OCI-LY7 (cell line): ENCODE measurements around the gene EIF4G1. TPM values are rescaled to one million over a fixed set of nuclear protein-coding genes. Genes with fewer than 3 reads are reported as not detected.

Experiments
- BruUV-seq: library from RNA; stranded (reverse); fragments of 400-500 nt; replicated peaks from 2 replicates; lab custom pipeline; 2021; lab: Mats Ljungman, UMichigan
- CTCF ChIA-PET: fragments of 300-600 bp; sonication (Branson Sonifier 250); formaldehyde crosslinking; loops from one replicate; lab custom pipeline; 2022; ENCODE audit warnings: antibody characterized with exemption; ENCODE audit not compliant: unreplicated experiment; lab: Charles Lee
- POLR2A ChIA-PET: fragments of 300-600 bp; sonication (Branson Sonifier 250); formaldehyde crosslinking; loops from one replicate; lab custom pipeline; 2022; ENCODE audit warnings: antibody characterized with exemption; lab: Charles Lee
- DNase-seq: peaks from one replicate; pipeline ENCODE4 v3.0.0-alpha.2; 2015; ENCODE audit warnings: low spot score
- H2AFZ ChIP-seq: fragments of 200-600 bp; sonication (generic), shearing (Covaris generic); 2 replicates; pipeline ENCODE4 v1.6.1; 2014; ENCODE audit warnings: mild to moderate bottlenecking, antibody characterized with exemption, low read length, moderate library complexity
- H3K27ac ChIP-seq: fragments of 200-600 bp; sonication (generic); 2 replicates; pipeline ENCODE4 v1.5.1; 2014; ENCODE audit warnings: mixed run types, low read depth, mild to moderate bottlenecking, moderate library complexity, low read length, inconsistent platforms; ENCODE audit not compliant: poor library complexity, severe bottlenecking
- H3K36me3 ChIP-seq: fragments of 200-600 bp; sonication (generic); 2 replicates; pipeline ENCODE4 v1.6.1; 2014; ENCODE audit warnings: mild to moderate bottlenecking, antibody characterized with exemption, low read length, moderate library complexity, mixed read lengths; ENCODE audit not compliant: insufficient read depth
- H3K4me1 ChIP-seq: fragments of 200-600 bp; sonication (generic); 2 replicates; pipeline ENCODE4 v1.5.1; 2014; ENCODE audit warnings: mild to moderate bottlenecking, low read length; ENCODE audit not compliant: insufficient read depth, poor library complexity, severe bottlenecking
- H3K4me2 ChIP-seq: fragments of 200-600 bp; sonication (generic); 2 replicates; pipeline ENCODE4 v1.6.1; 2014; ENCODE audit warnings: mild to moderate bottlenecking, low read length
- H3K4me3 ChIP-seq: fragments of 200-600 bp; sonication (generic); 2 replicates; pipeline ENCODE4 v1.5.1; 2014; ENCODE audit warnings: mild to moderate bottlenecking, low read depth, low read length; ENCODE audit not compliant: poor library complexity, severe bottlenecking
- H3K79me2 ChIP-seq: fragments of 200-600 bp; sonication (generic); 2 replicates; pipeline ENCODE4 v1.6.1; 2016; ENCODE audit warnings: low read depth, mild to moderate bottlenecking, low read length, moderate library complexity, mixed read lengths; ENCODE audit not compliant: insufficient read depth
- H3K9me2 ChIP-seq: fragments of 200-600 bp; sonication (generic); 2 replicates; pipeline ENCODE4 v1.6.1; 2016; ENCODE audit warnings: mild to moderate bottlenecking, low read length, mixed read lengths; ENCODE audit not compliant: insufficient read depth
- H3K9me3 ChIP-seq: fragments of 200-600 bp; sonication (generic); 2 replicates; pipeline ENCODE4 v1.6.1; 2014; ENCODE audit warnings: mild to moderate bottlenecking, mixed run types, low read length, mixed read lengths
- H4K20me1 ChIP-seq: fragments of 200-600 bp; sonication (generic); 2 replicates; pipeline ENCODE4 v1.6.1; 2014; ENCODE audit warnings: mild to moderate bottlenecking, antibody characterized with exemption, low read length, moderate library complexity, mixed read lengths; ENCODE audit not compliant: insufficient read depth
- CTCF ChIP-seq: fragments of 200-600 bp; sonication (generic); conservative IDR thresholded peaks from 2 replicates; pipeline ENCODE4 v1.5.1; 2014; ENCODE audit warnings: mild to moderate bottlenecking, antibody characterized with exemption, low read length, moderate library complexity, mixed read lengths
- EZH2phosphoT487 ChIP-seq: fragments of 200-600 bp; sonication (generic); IDR thresholded peaks from 2 replicates; pipeline ENCODE4 v1.6.1; 2018; ENCODE audit warnings: low read depth, borderline replicate concordance, mild to moderate bottlenecking, mixed run types, antibody characterized with exemption, low read length, moderate library complexity, mixed read lengths
- intact Hi-C: fragments of 100-400 bp; cut with micrococcal nuclease; formaldehyde crosslinking; loops from one replicate; pipeline ENCODE4 v1.10.0; 2022; ENCODE audit not compliant: unreplicated experiment
- total RNA-seq, 2 experiments: library from RNA; depleted of rRNA in 1 of 2; stranded (reverse); fragments of >200 nt in 1 of 2; shearing (Covaris generic) in 1 of 2; gene quantifications; 2 replicates each; pipeline ENCODE4 v1.2.3, GENCODE V29; 2014 to 2022

The EIF4G1 gene
- total RNA-seq, 2 experiments from 2014 or later = 245 to 412 TPM

GRCh38 chr3:184360070-184360928, 45.9 kb downstream of the EIF4G1 start:
- Histone ChIP-seq H3K79me2 (peaks cover 19% of the 10 kb centered on the region; the same call in 1 of the 2 replicates), H3K4me1 (peaks cover 23% of the 10 kb centered on the region), H4K20me1 (no peaks in the 10 kb centered on the region; the same call in 1 of the 2 replicates), H2AFZ (no peak overlapping the region), H3K27ac (no peak overlapping the region), H3K9me2 (no peaks in the 10 kb centered on the region), H3K9me3 (no peaks in the 10 kb centered on the region), H3K36me3 (peaks cover 10% of the 10 kb centered on the region), H3K4me2 (peak overlapping the region; percentile 84), H3K4me3 (peak overlapping the region; percentile 97)
- intact Hi-C loops = loop anchor here (5.0 kb wide), 2 partner anchors 223 to 933 kb away; partner anchors contain the start of genes EIF2B5 and MCF2L2
- BruUV-seq = no TSS peak
- TF ChIP-seq EZH2phosphoT487 = no peak
- TF ChIP-seq CTCF = no peak
- ChIA-PET POLR2A (interaction anchor here (0.6 to 1.0 kb wide), 4 partner anchors 12 to 574 kb away, joined by 3 to 7 read pairs (median 4); no protein-coding TSS in a partner anchor), CTCF (interaction anchor here (0.5 kb wide), 1 partner anchor 101 kb away, joined by 3 read pairs; no protein-coding TSS in a partner anchor)
- no peak for DNase-seq

GRCh38 chr3:184360929-184361531, 46.6 kb downstream of the EIF4G1 start:
- ChIA-PET CTCF (interaction anchor here (0.5 kb wide), 1 partner anchor 101 kb away, joined by 3 read pairs; no protein-coding TSS in a partner anchor), POLR2A (interaction anchor here (0.6 to 1.0 kb wide), 3 partner anchors 13 to 1227 kb away, joined by 3 to 7 read pairs (median 3); no protein-coding TSS in a partner anchor)
- peak overlapping the region; percentile 20; the same call in 1 of the 2 replicates for H2AFZ ChIP-seq
- no peak overlapping the region for H3K27ac ChIP-seq
- peaks cover 19% of the 10 kb centered on the region; the same call in 1 of the 2 replicates for H3K79me2 ChIP-seq
- no TSS peak for BruUV-seq
- TF ChIP-seq EZH2phosphoT487 (no peak), CTCF (no peak)
- peaks cover 23% of the 10 kb centered on the region for H3K4me1 ChIP-seq
- no peaks in the 10 kb centered on the region for H3K9me3 ChIP-seq
- no peak for DNase-seq
- H3K36me3 ChIP-seq = peaks cover 15% of the 10 kb centered on the region
- intact Hi-C loops = loop anchor here (5.0 kb wide), 2 partner anchors 224 to 934 kb away; partner anchors contain the start of genes EIF2B5 and MCF2L2
- no peaks in the 10 kb centered on the region; the same call in 1 of the 2 replicates for H4K20me1 ChIP-seq
- peak overlapping the region; percentile 97 for H3K4me3 ChIP-seq
- H3K4me2 ChIP-seq = peak overlapping the region; percentile 84
- H3K9me2 ChIP-seq = no peaks in the 10 kb centered on the region
